Spleen (tissue), 7 donors: ENCODE results near the gene CCDC184.

Source experiments
- POLR2A ChIP-seq, 3 donors: fragments of 450-650 bp; IDR thresholded peaks; one replicate each; pipeline ENCODE4 v1.5.1; 2017; ENCODE audit warnings: antibody characterized with exemption in 3 of 3, mild to moderate bottlenecking in 1 of 3
- TF ChIP-seq, protein P1 (sequence below), 11 experiments: fragments of 200-600 bp in 7 of 11; fragments of 450-650 bp in 4 of 11; sonication (generic) in 4 of 11; IDR thresholded peaks in 8 of 11; conservative IDR thresholded peaks in 3 of 11; 1 replicate in 7 of 11; 2 replicates in 4 of 11; pipeline versions ENCODE4 v1.4.0 to v1.8.0; 2016 to 2021; ENCODE audit warnings: antibody characterized with exemption in 11 of 11, inconsistent platforms in 4 of 11, mild to moderate bottlenecking in 1 of 11
- donor health status: DM: no; HTN: no; CAD: no; lungs with moderate emphysema.
- donor health status: DM: no; HTN: no; CAD: no.
- donor health status: DM: no; HTN: no; CAD: no.

DNA sequence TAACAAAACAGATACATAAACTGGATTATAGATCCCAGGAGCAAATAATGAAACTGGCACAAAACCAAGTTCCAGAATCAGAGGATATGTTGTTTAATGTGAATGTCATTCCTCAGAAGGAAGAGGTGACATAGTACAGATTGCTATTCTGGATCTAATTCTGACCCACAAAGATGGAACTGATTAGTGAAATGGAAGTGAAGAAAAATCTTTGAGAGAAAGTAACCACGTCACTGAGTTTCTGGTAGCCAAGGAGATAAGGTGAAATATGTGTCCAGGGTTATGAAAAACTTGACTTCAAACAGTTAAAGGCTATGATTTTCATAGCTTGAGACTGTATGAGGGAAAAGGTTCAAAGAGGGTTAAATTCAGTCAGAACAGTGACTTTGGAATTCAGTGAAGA is 11.4 kb downstream of the CCDC184 start:
- no peak for TF ChIP-seq POLR2A (IDR thresholded peaks at IDR 0.05)
- TF ChIP-seq, protein P1, sequence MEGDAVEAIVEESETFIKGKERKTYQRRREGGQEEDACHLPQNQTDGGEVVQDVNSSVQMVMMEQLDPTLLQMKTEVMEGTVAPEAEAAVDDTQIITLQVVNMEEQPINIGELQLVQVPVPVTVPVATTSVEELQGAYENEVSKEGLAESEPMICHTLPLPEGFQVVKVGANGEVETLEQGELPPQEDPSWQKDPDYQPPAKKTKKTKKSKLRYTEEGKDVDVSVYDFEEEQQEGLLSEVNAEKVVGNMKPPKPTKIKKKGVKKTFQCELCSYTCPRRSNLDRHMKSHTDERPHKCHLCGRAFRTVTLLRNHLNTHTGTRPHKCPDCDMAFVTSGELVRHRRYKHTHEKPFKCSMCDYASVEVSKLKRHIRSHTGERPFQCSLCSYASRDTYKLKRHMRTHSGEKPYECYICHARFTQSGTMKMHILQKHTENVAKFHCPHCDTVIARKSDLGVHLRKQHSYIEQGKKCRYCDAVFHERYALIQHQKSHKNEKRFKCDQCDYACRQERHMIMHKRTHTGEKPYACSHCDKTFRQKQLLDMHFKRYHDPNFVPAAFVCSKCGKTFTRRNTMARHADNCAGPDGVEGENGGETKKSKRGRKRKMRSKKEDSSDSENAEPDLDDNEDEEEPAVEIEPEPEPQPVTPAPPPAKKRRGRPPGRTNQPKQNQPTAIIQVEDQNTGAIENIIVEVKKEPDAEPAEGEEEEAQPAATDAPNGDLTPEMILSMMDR (IDR thresholded peaks at IDR 0.05 in 8 of 11, conservative IDR thresholded peaks at IDR 0.05 in 3 of 11): no peak
